Measurements from ENCODE around the gene ARSA. TPM values are rescaled to one million over a fixed set of nuclear protein-coding genes. Genes with fewer than 3 reads are reported as not detected.

ARSA gene
- total and polyA plus RNA-seq, 2 donors (not counting 3 experiments of a cell fraction or from before 2014, with no cell fraction given) = 22.3 to 33.6 TPM

DNA sequence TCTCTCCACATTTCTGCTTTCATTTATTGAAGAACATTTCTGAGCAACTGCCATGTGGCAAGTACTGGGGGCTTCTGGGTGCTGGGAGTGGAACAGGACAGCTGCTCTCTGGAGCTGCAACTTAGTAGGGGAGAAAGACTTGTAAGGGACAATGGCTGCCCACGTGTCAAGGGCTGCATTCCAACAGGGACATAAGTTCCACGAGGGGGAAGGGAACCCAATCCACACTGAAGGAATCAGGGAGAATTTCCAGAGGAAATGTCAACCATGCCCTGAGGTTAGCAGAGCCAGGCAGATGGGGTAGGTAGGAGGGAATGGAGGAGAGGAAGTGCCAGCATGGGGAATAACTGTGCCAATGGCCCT is 25.6 kb downstream of the ARSA start:
- FAIRE-seq (no peak), DNase-seq (ENCODE audit: low read depth, low spot score) (no peak)
- H3K4me1 ChIP-seq (ENCODE audit: control insufficient read depth, extremely low read depth, insufficient read depth, low read length) = no peaks in the 10 kb centered on the region
- TF ChIP-seq EZH2 (IDR thresholded peaks at IDR 0.05; ENCODE audit: borderline replicate concordance, low read depth, low read length, severe bottlenecking) (peak; percentile 46), POLR2AphosphoS5 (IDR thresholded peaks at IDR 0.05; ENCODE audit: insufficient read depth, low read depth, low read length) (no peak)
- TF ChIP-seq, protein P1, sequence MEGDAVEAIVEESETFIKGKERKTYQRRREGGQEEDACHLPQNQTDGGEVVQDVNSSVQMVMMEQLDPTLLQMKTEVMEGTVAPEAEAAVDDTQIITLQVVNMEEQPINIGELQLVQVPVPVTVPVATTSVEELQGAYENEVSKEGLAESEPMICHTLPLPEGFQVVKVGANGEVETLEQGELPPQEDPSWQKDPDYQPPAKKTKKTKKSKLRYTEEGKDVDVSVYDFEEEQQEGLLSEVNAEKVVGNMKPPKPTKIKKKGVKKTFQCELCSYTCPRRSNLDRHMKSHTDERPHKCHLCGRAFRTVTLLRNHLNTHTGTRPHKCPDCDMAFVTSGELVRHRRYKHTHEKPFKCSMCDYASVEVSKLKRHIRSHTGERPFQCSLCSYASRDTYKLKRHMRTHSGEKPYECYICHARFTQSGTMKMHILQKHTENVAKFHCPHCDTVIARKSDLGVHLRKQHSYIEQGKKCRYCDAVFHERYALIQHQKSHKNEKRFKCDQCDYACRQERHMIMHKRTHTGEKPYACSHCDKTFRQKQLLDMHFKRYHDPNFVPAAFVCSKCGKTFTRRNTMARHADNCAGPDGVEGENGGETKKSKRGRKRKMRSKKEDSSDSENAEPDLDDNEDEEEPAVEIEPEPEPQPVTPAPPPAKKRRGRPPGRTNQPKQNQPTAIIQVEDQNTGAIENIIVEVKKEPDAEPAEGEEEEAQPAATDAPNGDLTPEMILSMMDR (IDR thresholded peaks at IDR 0.05; ENCODE audit: extremely low read depth in 1 of 2, insufficient read depth in 1 of 2, low read depth in 1 of 2, low read length in 2 of 2) = no peak
- intact Hi-C loops (cut with micrococcal nuclease) = no loop called here
- H3K9me3 ChIP-seq (replicated peaks; ENCODE audit: control insufficient read depth, insufficient read depth, low read length) = no peaks in the 10 kb centered on the region
- dilution Hi-C loops (cut with MboI; ENCODE audit: extremely low pct_ligation_motif_present, low sequenced_read_pairs) = no loop called here
- H2AFZ ChIP-seq (ENCODE audit: low read depth, low read length) = no peak overlapping the region
- H3K36me3 ChIP-seq (ENCODE audit: control insufficient read depth in 2 of 2, extremely low read depth in 1 of 2, insufficient read depth in 2 of 2, low read length in 2 of 2) = no peaks in the 10 kb centered on the region
- no peaks in the 10 kb centered on the region for H3K79me2 ChIP-seq (ENCODE audit: control insufficient read depth, insufficient read depth, low read length)
- BruUV-seq (replicated peaks) = no TSS peak
- no peak overlapping the region for H3K4me2 ChIP-seq (ENCODE audit: insufficient read depth, low read length)
- H3K9ac ChIP-seq (replicated peaks; ENCODE audit: extremely low read depth, insufficient read depth, low read length) = no peak overlapping the region
- H3K4me3 ChIP-seq (replicated peaks in 1 of 3; ENCODE audit: insufficient read depth in 1 of 3, low read depth in 1 of 3, low read length in 3 of 3) = no peak overlapping the region
- H3K9me1 ChIP-seq (replicated peaks; ENCODE audit: control insufficient read depth, extremely low read depth, insufficient read depth, low read length) = no peaks in the 10 kb centered on the region
- ChIA-PET POLR2A (no interaction called here), CTCF (interaction anchor here (1.2 kb wide), 1 partner anchor 46 kb away, joined by 3 read pairs; no protein-coding TSS in a partner anchor)
- H3K27me3 ChIP-seq (ENCODE audit: control insufficient read depth in 2 of 2, insufficient read depth in 2 of 2, low read length in 2 of 2) = peaks cover 32 to 37% of the 10 kb centered on the region in 2 experiments
- H3K27ac ChIP-seq (ENCODE audit: insufficient read depth, low read depth, low read length) = no peak overlapping the region
- no peaks in the 10 kb centered on the region for H4K20me1 ChIP-seq (replicated peaks; ENCODE audit: control insufficient read depth, extremely low read depth, insufficient read depth, low read length)

- intact Hi-C loops (cut with micrococcal nuclease) = no loop called here
Measured at GRCh38 chr22:50601669-50602337, 26.1 kb downstream of the ARSA start.

More at GRCh38 chr22:50601669-50602337, 26.1 kb downstream of the ARSA start:
- Histone ChIP-seq H3K9me1 (replicated peaks; ENCODE audit: control insufficient read depth, extremely low read depth, insufficient read depth, low read length) (no peaks in the 10 kb centered on the region), H4K20me1 (replicated peaks; ENCODE audit: control insufficient read depth, extremely low read depth, insufficient read depth, low read length) (no peaks in the 10 kb centered on the region), H2AFZ (ENCODE audit: low read depth, low read length) (no peak overlapping the region), H3K4me2 (ENCODE audit: insufficient read depth, low read length) (no peak overlapping the region), H3K79me2 (ENCODE audit: control insufficient read depth, insufficient read depth, low read length) (no peaks in the 10 kb centered on the region), H3K9me3 (replicated peaks; ENCODE audit: control insufficient read depth, insufficient read depth, low read length) (no peaks in the 10 kb centered on the region), H3K27ac (ENCODE audit: insufficient read depth, low read depth, low read length) (no peak overlapping the region), H3K36me3 (ENCODE audit: control insufficient read depth in 2 of 2, extremely low read depth in 1 of 2, insufficient read depth in 2 of 2, low read length in 2 of 2) (no peaks in the 10 kb centered on the region), H3K27me3 (ENCODE audit: control insufficient read depth in 2 of 2, insufficient read depth in 2 of 2, low read length in 2 of 2) (peaks cover 35 to 37% of the 10 kb centered on the region in 2 experiments), H3K4me3 (replicated peaks in 1 of 3; ENCODE audit: insufficient read depth in 1 of 3, low read depth in 1 of 3, low read length in 3 of 3) (no peak overlapping the region), H3K9ac (replicated peaks; ENCODE audit: extremely low read depth, insufficient read depth, low read length) (no peak overlapping the region), H3K4me1 (ENCODE audit: control insufficient read depth, extremely low read depth, insufficient read depth, low read length) (no peaks in the 10 kb centered on the region)
- FAIRE-seq (no peak), DNase-seq (ENCODE audit: low read depth, low spot score) (no peak)
- TF ChIP-seq JUN (IDR thresholded peaks at IDR 0.05; ENCODE audit: borderline replicate concordance, insufficient read depth, insufficient read length, low read depth) (no peak), FOS (IDR thresholded peaks at IDR 0.05; ENCODE audit: borderline replicate concordance, insufficient read depth, low read length) (no peak), POLR2AphosphoS5 (IDR thresholded peaks at IDR 0.05; ENCODE audit: insufficient read depth, low read depth, low read length) (no peak), GATA2 (IDR thresholded peaks at IDR 0.05; ENCODE audit: insufficient read depth, insufficient read length, low read depth, low read length) (no peak), MYC (IDR thresholded peaks at IDR 0.05; ENCODE audit: low read depth, low read length) (no peak), EZH2 (IDR thresholded peaks at IDR 0.05; ENCODE audit: borderline replicate concordance, low read depth, low read length, severe bottlenecking) (no peak), POLR2A (IDR thresholded peaks at IDR 0.05; ENCODE audit: low read depth, low read length) (no peak)
- TF ChIP-seq, protein P2, sequence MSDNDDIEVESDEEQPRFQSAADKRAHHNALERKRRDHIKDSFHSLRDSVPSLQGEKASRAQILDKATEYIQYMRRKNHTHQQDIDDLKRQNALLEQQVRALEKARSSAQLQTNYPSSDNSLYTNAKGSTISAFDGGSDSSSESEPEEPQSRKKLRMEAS (IDR thresholded peaks at IDR 0.05; ENCODE audit: insufficient read depth, insufficient read length) = no peak
- TF ChIP-seq, protein P1 (IDR thresholded peaks at IDR 0.05; ENCODE audit: extremely low read depth in 1 of 2, insufficient read depth in 1 of 2, low read depth in 1 of 2, low read length in 2 of 2) = no peak
- ChIA-PET CTCF (interaction anchor here (0.8 kb wide), 1 partner anchor 19 kb away, joined by 3 read pairs; no protein-coding TSS in a partner anchor), POLR2A (interaction anchor here (0.5 kb wide), 1 partner anchor 9 kb away, joined by 4 read pairs; no protein-coding TSS in a partner anchor)
- dilution Hi-C loops (cut with MboI; ENCODE audit: extremely low pct_ligation_motif_present, low sequenced_read_pairs) = no loop called here
- BruUV-seq (replicated peaks) = no TSS peak
